Measurements from ENCODE around the gene MIEN1. TPM values are rescaled to one million over a fixed set of nuclear protein-coding genes. Genes with fewer than 3 reads are reported as not detected.

Gene MIEN1, protein sequence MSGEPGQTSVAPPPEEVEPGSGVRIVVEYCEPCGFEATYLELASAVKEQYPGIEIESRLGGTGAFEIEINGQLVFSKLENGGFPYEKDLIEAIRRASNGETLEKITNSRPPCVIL
- total RNA-seq, result 10 to 100 TPM; 35.2 to 36.5 TPM

DNA sequence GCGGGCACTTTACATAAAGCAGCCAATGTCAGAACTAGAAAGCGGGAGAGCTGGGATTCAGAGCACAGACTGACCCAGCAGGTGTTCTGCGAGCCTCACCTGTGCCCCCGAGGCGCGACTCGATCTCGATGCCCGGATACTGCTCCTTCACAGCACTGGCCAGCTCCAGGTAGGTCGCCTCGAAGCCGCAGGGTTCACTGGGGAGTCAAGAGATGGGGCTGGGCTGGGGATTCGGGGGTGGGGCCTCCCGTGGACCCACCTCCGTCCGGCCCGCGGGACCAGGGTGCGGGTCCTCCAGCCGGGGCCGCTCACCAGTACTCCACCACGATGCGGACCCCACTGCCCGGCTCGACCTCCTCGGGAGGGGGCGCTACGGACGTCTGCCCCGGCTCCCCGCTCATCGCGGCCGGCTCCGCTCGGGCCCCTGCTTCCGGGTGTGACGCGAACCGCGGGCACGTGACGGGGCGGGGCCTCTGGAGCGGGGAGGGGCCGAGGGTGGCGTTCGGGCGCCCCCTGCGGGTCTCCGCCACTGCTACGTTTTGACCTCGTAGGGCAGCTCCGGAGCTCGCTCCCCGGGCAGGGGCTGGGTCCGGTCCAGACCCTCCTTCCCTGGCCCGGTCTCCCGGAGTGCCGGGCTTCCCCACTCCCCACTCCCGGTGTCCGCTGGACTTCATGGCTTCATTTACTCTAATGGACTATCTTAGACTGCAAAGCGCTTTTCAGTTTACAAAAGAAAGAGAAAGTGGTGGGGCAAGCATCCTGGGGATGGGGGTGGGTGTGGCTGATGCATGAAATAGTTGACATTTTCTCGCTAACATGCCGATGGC, at the start of gene MIEN1:
Gene MIEN1, minus strand, starts transcription at position 438 of the 827 bp plus-strand sequence. Its CDS starts 37 bp downstream, at position 401.
- intact Hi-C loops (cut with micrococcal nuclease), result loop anchor here (1.0 to 5.0 kb wide), 5 partner anchors 24 to 137 kb away; partner anchors contain the start of genes PGAP3 and STARD3
- CTCF ChIA-PET, result interaction anchor here (0.6 to 3.1 kb wide), 25 partner anchors 8 to 221 kb away, joined by 3 to 15 read pairs (median 4); partner anchors contain the start of genes ERBB2 and PNMT
- H3K27ac Mint-ChIP-seq, result peak within 1 kb of the TSS; percentile 84
- peak within 1 kb of the TSS; percentile 87 for H3K4me3 Mint-ChIP-seq
- peaks cover 6% of the 10 kb centered on the region for H3K36me3 Mint-ChIP-seq (ENCODE audit: low read depth)
- no peaks in the 10 kb centered on the region for H3K27me3 Mint-ChIP-seq (ENCODE audit: low read depth)
- peaks cover 14% of the 10 kb centered on the region for H3K4me1 Mint-ChIP-seq (ENCODE audit: low read depth)
- H3K9me3 Mint-ChIP-seq, result no peaks in the 10 kb centered on the region
- DNase-seq, result peak; percentile 95

DNA sequence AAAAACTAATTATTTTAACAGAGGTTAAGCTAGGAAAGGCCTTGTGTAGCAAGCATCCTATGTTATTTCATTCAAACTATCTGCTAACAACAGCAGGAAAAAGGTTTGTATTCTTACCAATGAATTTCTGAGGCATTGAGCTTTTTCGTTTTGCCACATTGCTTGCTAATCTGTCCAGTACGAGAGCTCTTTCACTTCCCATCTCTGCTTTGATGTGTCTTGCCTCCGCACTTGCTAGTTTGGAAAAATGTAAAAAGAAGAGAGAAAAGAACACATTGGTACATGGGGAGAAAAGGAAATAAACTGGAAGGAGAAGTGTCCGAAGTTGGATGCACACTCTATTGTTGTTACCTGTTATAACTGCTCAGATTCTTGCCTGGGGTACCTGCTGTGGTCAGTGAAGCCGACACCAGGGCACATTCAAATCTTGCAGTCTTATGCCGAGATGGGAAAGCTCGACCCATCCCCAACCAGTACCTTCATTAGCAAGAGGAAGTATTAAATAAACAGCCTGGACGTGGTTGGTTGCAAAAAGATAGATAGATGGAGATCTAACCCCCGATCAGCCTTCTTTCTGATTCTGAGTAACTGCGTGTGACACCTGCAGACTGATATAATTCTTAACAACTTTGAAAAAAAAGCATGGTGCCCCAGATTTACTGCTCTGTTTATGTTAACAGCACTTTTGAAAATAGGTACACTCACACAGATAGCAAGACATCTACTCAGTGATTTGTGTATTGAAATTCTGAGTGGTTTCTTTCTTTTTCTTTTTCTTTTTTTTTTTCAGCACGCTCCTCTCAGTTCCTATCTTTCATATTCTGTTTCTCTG, 47.4 kb upstream of the MIEN1 start:
- peaks cover 83% of the 10 kb centered on the region for H3K4me1 Mint-ChIP-seq (ENCODE audit: low read depth)
- H3K4me3 Mint-ChIP-seq, result peak overlapping the region; percentile 74
- H3K9me3 Mint-ChIP-seq, result no peaks in the 10 kb centered on the region
- no peaks in the 10 kb centered on the region for H3K27me3 Mint-ChIP-seq (ENCODE audit: low read depth)
- DNase-seq, result peak; percentile 34
- intact Hi-C loops (cut with micrococcal nuclease), result loop anchor here (1.0 to 10.0 kb wide), 5 partner anchors 7 to 507 kb away; partner anchors contain the start of gene CDC6
- peak overlapping the region; percentile 86 for H3K27ac Mint-ChIP-seq
- CTCF ChIA-PET, result interaction anchor here (0.7 to 2.0 kb wide), 7 partner anchors 15 to 157 kb away, joined by 3 to 6 read pairs (median 3); no protein-coding TSS in a partner anchor
- peaks cover 34% of the 10 kb centered on the region for H3K36me3 Mint-ChIP-seq (ENCODE audit: low read depth)

DNA sequence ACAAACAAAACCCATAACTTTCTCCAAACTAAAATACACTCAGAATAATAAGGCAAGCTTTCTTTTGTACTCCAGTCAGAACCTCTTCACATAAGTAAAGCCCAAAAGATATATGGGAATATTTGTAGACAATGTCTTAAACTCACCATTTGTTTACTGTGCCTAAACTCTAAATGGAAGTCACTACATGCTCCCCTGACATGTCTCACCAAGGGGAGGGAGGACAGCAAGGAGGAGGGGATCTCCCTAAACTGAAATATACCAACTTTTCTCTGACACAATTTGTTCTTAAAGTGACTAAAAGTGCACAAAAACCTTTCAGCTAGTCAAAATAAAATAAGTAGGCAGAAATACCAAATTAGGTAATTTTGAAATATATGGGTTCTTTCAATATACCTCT, 45.9 kb upstream of the MIEN1 start:
- Mint-ChIP-seq H3K27ac (peak overlapping the region; percentile 82), H3K9me3 (no peaks in the 10 kb centered on the region), H3K27me3 (ENCODE audit: low read depth) (no peaks in the 10 kb centered on the region), H3K36me3 (ENCODE audit: low read depth) (peaks cover 31% of the 10 kb centered on the region), H3K4me3 (peak overlapping the region; percentile 42), H3K4me1 (ENCODE audit: low read depth) (peaks cover 83% of the 10 kb centered on the region)
- CTCF ChIA-PET, result interaction anchor here (0.8 to 2.0 kb wide), 6 partner anchors 15 to 151 kb away, joined by 3 to 6 read pairs (median 4); no protein-coding TSS in a partner anchor
- intact Hi-C loops (cut with micrococcal nuclease), result loop anchor here (1.0 to 10.0 kb wide), 2 partner anchors 91 to 509 kb away; partner anchors contain the start of gene CDC6
- peak; percentile 53 for DNase-seq

DNA sequence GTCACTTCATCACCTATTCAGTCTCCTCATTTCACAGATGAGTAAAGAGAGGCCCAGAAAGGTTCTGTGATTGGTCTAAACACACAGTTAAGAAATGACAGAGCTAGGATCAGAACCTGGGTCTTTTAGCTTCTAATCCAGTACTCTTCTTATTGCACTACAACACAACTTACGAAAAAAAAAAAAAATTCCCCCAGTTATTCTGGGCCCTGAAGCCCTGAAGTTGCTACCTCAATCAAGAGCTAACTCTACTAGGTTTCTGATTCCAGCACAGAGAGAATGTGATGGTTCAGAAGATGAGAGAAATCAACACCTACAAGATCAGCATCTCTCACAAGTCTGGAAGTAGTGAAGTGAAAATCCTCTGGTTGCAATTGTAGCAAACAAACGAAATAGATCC, 44.7 kb upstream of the MIEN1 start:
- peaks cover 29% of the 10 kb centered on the region for H3K36me3 Mint-ChIP-seq (ENCODE audit: low read depth)
- peaks cover 88% of the 10 kb centered on the region for H3K4me1 Mint-ChIP-seq (ENCODE audit: low read depth)
- CTCF ChIA-PET, result interaction anchor here (0.6 to 1.4 kb wide), 7 partner anchors 18 to 154 kb away, joined by 3 to 4 read pairs (median 3); no protein-coding TSS in a partner anchor
- peak overlapping the region; percentile 81 for H3K27ac Mint-ChIP-seq
- DNase-seq, result no peak
- no peak overlapping the region for H3K4me3 Mint-ChIP-seq
- H3K27me3 Mint-ChIP-seq (ENCODE audit: low read depth), result no peaks in the 10 kb centered on the region
- H3K9me3 Mint-ChIP-seq, result no peaks in the 10 kb centered on the region
- intact Hi-C loops (cut with micrococcal nuclease), result loop anchor here (10.0 kb wide), 1 partner anchor 510 kb away; the partner anchor contains the start of gene CDC6

DNA sequence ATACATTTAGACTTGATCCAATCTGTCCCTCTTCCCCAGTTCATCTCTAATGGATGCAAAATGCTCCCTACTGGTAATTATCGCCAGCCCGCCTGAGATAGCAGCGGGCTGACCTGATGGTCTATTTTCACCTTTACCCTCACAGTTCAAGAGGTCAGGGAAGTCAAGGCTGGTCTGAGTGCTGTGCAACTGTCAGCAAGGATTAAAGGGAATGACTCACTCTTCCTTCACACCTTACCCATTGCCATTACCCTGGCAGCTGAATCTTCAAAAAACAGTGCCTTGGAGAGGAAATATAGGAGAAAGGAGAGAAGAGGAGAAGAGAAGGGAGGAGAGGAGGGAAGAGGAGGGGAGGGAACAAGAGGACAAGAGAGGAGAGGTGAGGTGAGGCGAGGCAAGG, 43.7 kb upstream of the MIEN1 start:
- Mint-ChIP-seq H3K27ac (peak overlapping the region; percentile 85), H3K4me1 (ENCODE audit: low read depth) (peaks cover 96% of the 10 kb centered on the region), H3K9me3 (no peaks in the 10 kb centered on the region), H3K4me3 (no peak overlapping the region), H3K27me3 (ENCODE audit: low read depth) (no peaks in the 10 kb centered on the region), H3K36me3 (ENCODE audit: low read depth) (peaks cover 28% of the 10 kb centered on the region)
- no peak for DNase-seq
- CTCF ChIA-PET, result no interaction called here
- intact Hi-C loops (cut with micrococcal nuclease), result loop anchor here (5.0 to 10.0 kb wide), 3 partner anchors 372 to 1072 kb away; partner anchors contain the start of genes CDC6 and FBXL20

DNA sequence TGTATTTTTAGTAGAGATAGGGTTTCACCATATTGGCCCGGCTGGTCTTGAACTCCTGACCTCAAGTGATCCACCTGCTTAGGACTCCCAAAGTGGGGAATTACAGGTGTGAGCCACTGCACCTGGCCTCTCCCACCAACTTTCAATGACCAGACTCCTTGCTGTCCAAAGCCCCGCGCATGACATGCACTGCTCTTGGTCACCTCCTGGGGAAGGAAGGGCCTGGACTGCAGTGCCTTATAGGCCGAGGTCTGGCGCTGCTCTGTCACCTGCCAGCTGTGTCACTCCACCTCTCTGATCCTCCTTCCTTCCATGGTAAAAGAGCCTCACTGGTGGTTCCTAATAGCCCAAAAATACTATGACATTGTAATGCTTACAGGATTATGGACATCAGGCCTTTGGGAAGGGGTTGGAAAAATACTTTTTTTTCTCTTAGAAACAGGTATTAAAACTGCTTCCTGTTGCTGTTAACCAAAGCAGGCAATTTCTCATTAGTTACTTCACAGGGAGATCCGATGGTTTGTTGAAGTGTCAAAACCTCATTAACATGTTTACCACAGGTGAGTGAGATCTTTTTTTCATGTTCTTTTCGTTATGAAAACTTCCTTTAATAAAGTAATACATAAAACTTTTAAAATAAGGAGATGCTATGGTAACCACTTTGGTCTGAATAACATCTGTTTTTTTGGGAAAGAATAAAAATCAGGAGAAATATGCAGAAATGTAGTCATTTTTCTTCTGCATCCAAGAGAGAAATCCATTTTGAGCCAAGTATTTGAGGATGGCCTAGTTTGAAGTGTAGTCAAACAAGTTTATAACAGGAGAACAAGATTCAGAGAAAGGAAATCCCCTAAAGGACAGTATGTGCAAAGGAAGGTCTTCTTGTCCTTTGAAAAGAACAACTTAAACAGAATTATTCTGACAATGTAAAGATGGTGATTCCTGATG, 42.9 kb upstream of the MIEN1 start:
- DNase-seq, result no peak
- CTCF ChIA-PET, result no interaction called here
- H3K27ac Mint-ChIP-seq, result peak overlapping the region; percentile 74
- no peaks in the 10 kb centered on the region for H3K9me3 Mint-ChIP-seq
- peaks cover 97% of the 10 kb centered on the region for H3K4me1 Mint-ChIP-seq (ENCODE audit: low read depth)
- no peak overlapping the region for H3K4me3 Mint-ChIP-seq
- intact Hi-C loops (cut with micrococcal nuclease), result loop anchor here (5.0 to 10.0 kb wide), 3 partner anchors 371 to 1071 kb away; partner anchors contain the start of genes CDC6 and FBXL20
- H3K36me3 Mint-ChIP-seq (ENCODE audit: low read depth), result peaks cover 29% of the 10 kb centered on the region
- H3K27me3 Mint-ChIP-seq (ENCODE audit: low read depth), result no peaks in the 10 kb centered on the region

DNA sequence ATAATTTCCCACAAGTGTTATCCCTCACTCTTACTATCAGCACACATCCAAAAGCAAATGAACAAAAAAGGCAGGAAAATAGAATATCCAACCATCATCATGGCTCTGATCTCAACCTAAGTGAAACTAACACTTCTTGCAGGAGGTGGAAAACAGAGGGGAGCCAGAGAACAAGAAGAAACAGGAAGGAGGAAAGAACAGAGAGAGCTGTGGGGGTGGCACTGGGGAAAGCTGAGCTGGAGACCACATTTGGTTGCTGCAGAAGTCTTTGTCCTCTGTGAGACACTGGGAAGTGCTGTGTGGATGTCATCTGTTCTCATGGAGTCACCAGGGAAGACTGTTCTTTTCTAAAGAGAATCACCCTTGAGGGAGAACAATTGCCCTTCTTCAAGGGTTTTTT, 42.1 kb upstream of the MIEN1 start:
- no peak for DNase-seq
- Mint-ChIP-seq H3K36me3 (ENCODE audit: low read depth) (peaks cover 32% of the 10 kb centered on the region), H3K4me3 (no peak overlapping the region), H3K4me1 (ENCODE audit: low read depth) (peaks cover 94% of the 10 kb centered on the region), H3K27me3 (ENCODE audit: low read depth) (no peaks in the 10 kb centered on the region), H3K9me3 (no peaks in the 10 kb centered on the region), H3K27ac (peak overlapping the region; percentile 70)
- CTCF ChIA-PET, result no interaction called here
- intact Hi-C loops (cut with micrococcal nuclease), result loop anchor here (5.0 to 10.0 kb wide), 3 partner anchors 370 to 1070 kb away; partner anchors contain the start of genes CDC6 and FBXL20

DNA sequence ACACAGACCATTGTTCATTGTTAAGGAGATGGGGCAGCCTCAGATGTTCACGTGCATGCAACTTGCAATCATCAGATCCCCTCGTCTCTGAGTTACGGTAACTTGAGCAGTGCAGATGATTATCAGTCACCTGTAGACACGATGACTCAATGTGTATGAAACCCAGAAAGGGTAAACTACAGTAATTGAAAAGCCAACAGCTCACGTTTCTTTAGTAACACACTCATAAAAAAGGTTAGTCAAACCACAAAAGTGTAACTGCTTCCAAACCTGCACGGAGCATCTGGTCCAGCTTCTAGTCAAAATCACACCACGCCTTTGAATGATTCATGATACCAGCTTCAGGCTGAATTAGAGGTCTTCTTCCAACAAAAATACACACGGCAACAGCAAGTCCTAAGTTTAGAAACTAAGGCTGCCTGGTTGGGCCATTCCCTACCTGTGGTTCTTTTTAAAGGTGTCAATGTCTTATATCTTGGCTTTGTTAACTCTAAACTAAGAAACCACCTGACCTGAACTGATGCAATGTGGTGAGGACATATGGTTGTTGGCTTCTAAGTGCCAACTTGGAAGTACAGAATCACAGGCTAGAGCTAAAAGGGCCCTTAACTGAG, 39.7 kb upstream of the MIEN1 start:
- Mint-ChIP-seq H3K36me3 (ENCODE audit: low read depth) (peaks cover 44% of the 10 kb centered on the region), H3K9me3 (no peaks in the 10 kb centered on the region), H3K4me3 (no peak overlapping the region), H3K27ac (peak overlapping the region; percentile 86), H3K4me1 (ENCODE audit: low read depth) (peaks cover 88% of the 10 kb centered on the region), H3K27me3 (ENCODE audit: low read depth) (no peaks in the 10 kb centered on the region)
- peak; percentile 86 for DNase-seq
- intact Hi-C loops (cut with micrococcal nuclease), result loop anchor here (1.0 to 10.0 kb wide), 13 partner anchors 8 to 1068 kb away; partner anchors contain the start of genes CDC6, FBXL20, LRRC3C and NR1D1
- CTCF ChIA-PET, result interaction anchor here (0.6 to 1.4 kb wide), 7 partner anchors 10 to 148 kb away, joined by 3 to 7 read pairs (median 4); no protein-coding TSS in a partner anchor

DNA sequence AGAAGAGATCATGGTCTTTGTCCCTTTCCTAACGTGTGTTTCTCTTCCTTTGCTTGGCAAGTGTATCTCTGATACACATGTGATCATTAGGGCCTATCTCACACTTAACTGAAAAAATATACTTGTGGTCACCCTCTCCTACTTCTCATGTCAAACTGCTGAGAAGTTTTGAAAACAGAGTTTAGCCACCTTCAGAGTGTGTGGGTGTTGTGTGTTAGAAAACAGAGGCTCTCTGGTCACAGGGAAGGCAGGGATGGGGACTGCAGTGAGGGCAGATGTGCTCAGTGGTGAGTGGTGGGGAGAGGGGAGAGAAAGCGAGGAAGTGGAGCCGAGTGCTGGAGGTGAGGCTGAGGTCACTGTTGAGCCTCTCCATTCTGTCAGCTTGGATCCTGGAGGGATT, 36.8 kb upstream of the MIEN1 start:
- CTCF ChIA-PET, result interaction anchor here (1.6 kb wide), 1 partner anchor 11 kb away, joined by 3 read pairs; no protein-coding TSS in a partner anchor
- Mint-ChIP-seq H3K4me3 (no peak overlapping the region), H3K9me3 (no peaks in the 10 kb centered on the region), H3K27ac (peak overlapping the region; percentile 60), H3K4me1 (ENCODE audit: low read depth) (peaks cover 82% of the 10 kb centered on the region), H3K27me3 (ENCODE audit: low read depth) (no peaks in the 10 kb centered on the region), H3K36me3 (ENCODE audit: low read depth) (peaks cover 47% of the 10 kb centered on the region)
- no peak for DNase-seq
- intact Hi-C loops (cut with micrococcal nuclease), result no loop called here

DNA sequence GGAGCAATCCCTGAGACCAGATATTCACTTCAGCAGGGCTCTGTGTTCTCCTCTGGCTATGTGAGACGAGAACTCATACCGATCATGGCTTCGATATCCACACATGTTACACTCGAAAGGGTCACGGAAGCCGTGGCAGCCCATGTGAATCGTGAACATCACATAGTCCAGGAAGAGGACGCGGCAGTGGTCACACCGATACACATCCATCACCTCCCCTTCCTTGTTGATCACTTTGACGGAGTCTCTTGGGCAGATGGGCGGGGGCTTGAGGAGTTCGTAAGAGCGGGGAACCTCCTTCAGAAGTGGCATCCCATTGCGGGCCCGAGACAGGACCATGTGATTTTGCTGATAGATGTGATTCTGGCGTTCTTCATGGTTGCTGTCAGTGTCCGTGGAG, 35.4 kb upstream of the MIEN1 start:
- no peak overlapping the region for H3K4me3 Mint-ChIP-seq
- no peaks in the 10 kb centered on the region for H3K9me3 Mint-ChIP-seq
- CTCF ChIA-PET, result interaction anchor here (1.6 kb wide), 1 partner anchor 9 kb away, joined by 3 read pairs; no protein-coding TSS in a partner anchor
- intact Hi-C loops (cut with micrococcal nuclease), result no loop called here
- no peak overlapping the region for H3K27ac Mint-ChIP-seq
- H3K36me3 Mint-ChIP-seq (ENCODE audit: low read depth), result peaks cover 48% of the 10 kb centered on the region
- DNase-seq, result no peak
- H3K27me3 Mint-ChIP-seq (ENCODE audit: low read depth), result no peaks in the 10 kb centered on the region
- peaks cover 75% of the 10 kb centered on the region for H3K4me1 Mint-ChIP-seq (ENCODE audit: low read depth)

All from activated naive CD4-positive, alpha-beta T cell treated with anti-CD3 and anti-CD28 coated beads for 36 hours (primary cell).